Activated CD8-positive, alpha-beta T cell treated with anti-CD3 and anti-CD28 coated beads, Interleukin-2, amount 10 ng/mL, durations not matched to agents 7 days and 5 days (primary cell): ENCODE results near the gene NCAPH2. TPM values are rescaled to one million over a fixed set of nuclear protein-coding genes. Genes with fewer than 3 reads are reported as not detected.

Experiments
- ATAC-seq: fragments of 150-1000 bp; cut with Tn5 transposase; one replicate; pipeline ENCODE4 v1.10.0; 2021; ENCODE audit warnings: moderate library complexity
- CTCF ChIA-PET: fragments of 350-600 bp; sonication (Branson Sonifier 250); formaldehyde crosslinking; loops from one replicate; lab custom pipeline; 2021; ENCODE audit warnings: antibody characterized with exemption; lab: Charles Lee
- POLR2A ChIA-PET: fragments of 350-600 bp; sonication (Branson Sonifier 250); formaldehyde crosslinking; loops from one replicate; lab custom pipeline; 2021; ENCODE audit warnings: antibody characterized with exemption; lab: Charles Lee
- DNase-seq: peaks from one replicate; pipeline ENCODE4 v3.0.0-alpha.2; 2020
- H3K27ac Mint-ChIP-seq: one replicate; pipeline ENCODE4 v1.8.0; 2021; ENCODE audit warnings: mild to moderate bottlenecking, mixed read lengths
- H3K27me3 Mint-ChIP-seq: one replicate; pipeline ENCODE4 v1.8.0; 2021; ENCODE audit warnings: low read depth, mixed read lengths
- H3K36me3 Mint-ChIP-seq: one replicate; pipeline ENCODE4 v1.8.0; 2021; ENCODE audit warnings: low read depth, mixed read lengths
- H3K4me1 Mint-ChIP-seq: one replicate; pipeline ENCODE4 v1.8.0; 2021; ENCODE audit warnings: low read depth, mixed read lengths
- H3K4me3 Mint-ChIP-seq: one replicate; pipeline ENCODE4 v1.8.0; 2021; ENCODE audit warnings: mild to moderate bottlenecking, mixed read lengths
- H3K9me3 Mint-ChIP-seq: one replicate; pipeline ENCODE4 v1.8.0; 2022; ENCODE audit warnings: mixed read lengths; ENCODE audit not compliant: insufficient read depth
- total RNA-seq, 2 experiments: library from RNA; stranded (reverse); gene quantifications; one replicate each; pipeline ENCODE4 v1.2.3, GENCODE V29; 2021

The NCAPH2 gene
- total RNA-seq, 2 experiments from 2014 or later, result 146 to 150 TPM

- Mint-ChIP-seq H3K9me3 (no peaks in the 10 kb centered on the region), H3K27ac (peak overlapping the region; percentile 67), H3K4me1 (peaks cover 53% of the 10 kb centered on the region), H3K27me3 (peaks cover 19% of the 10 kb centered on the region), H3K4me3 (peak overlapping the region; percentile 60), H3K36me3 (peaks cover 25% of the 10 kb centered on the region)
- CTCF ChIA-PET, result interaction anchor here (1.0 to 5.6 kb wide), 2 partner anchors 50 to 224 kb away, joined by 3 to 23 read pairs; partner anchors contain the start of genes HDAC10 and SCO2
- POLR2A ChIA-PET, result interaction anchor here (0.9 to 1.0 kb wide), 2 partner anchors 34 to 50 kb away, joined by 4 read pairs; partner anchors contain the start of gene SCO2
- DNase-seq, result no peak
- ATAC-seq, result no peak
Measured at GRCh38 chr22:50475652-50476002, 32.4 kb upstream of the NCAPH2 start.

GRCh38 chr22:50476868-50477267 is 31.2 kb upstream of the NCAPH2 start:
- Mint-ChIP-seq H3K27ac (no peak overlapping the region), H3K27me3 (peaks cover 21% of the 10 kb centered on the region), H3K4me1 (peaks cover 43% of the 10 kb centered on the region), H3K4me3 (no peak overlapping the region), H3K36me3 (peaks cover 18% of the 10 kb centered on the region), H3K9me3 (no peaks in the 10 kb centered on the region)
- DNase-seq (no peak), ATAC-seq (no peak)
- ChIA-PET POLR2A (interaction anchor here (0.6 kb wide), 1 partner anchor 162 kb away, joined by 3 read pairs; no protein-coding TSS in a partner anchor), CTCF (interaction anchor here (1.2 to 5.6 kb wide), 2 partner anchors 21 to 49 kb away, joined by 4 to 23 read pairs; partner anchors contain the start of gene SCO2)

GRCh38 chr22:50477923-50478322 is 30.1 kb upstream of the NCAPH2 start:
- ChIA-PET POLR2A (no interaction called here), CTCF (no interaction called here)
- no peak for ATAC-seq
- Mint-ChIP-seq H3K4me3 (no peak overlapping the region), H3K36me3 (peaks cover 10% of the 10 kb centered on the region), H3K4me1 (peaks cover 32% of the 10 kb centered on the region), H3K9me3 (no peaks in the 10 kb centered on the region), H3K27ac (no peak overlapping the region), H3K27me3 (peaks cover 21% of the 10 kb centered on the region)
- DNase-seq, result no peak

- Mint-ChIP-seq H3K27me3 (peaks cover 21% of the 10 kb centered on the region), H3K9me3 (no peaks in the 10 kb centered on the region), H3K4me1 (peaks cover 21% of the 10 kb centered on the region), H3K4me3 (peak overlapping the region; percentile 62), H3K36me3 (no peaks in the 10 kb centered on the region), H3K27ac (no peak overlapping the region)
- CTCF ChIA-PET, result interaction anchor here (2.5 kb wide), 1 partner anchor 17 kb away, joined by 16 read pairs; no protein-coding TSS in a partner anchor
- POLR2A ChIA-PET, result interaction anchor here (1.0 to 1.2 kb wide), 3 partner anchors 10 to 50 kb away, joined by 3 to 4 read pairs (median 4); partner anchors contain the start of genes SCO2 and TYMP
- no peak for ATAC-seq
- no peak for DNase-seq
Measured at GRCh38 chr22:50479721-50480120, 28.3 kb upstream of the NCAPH2 start.

GRCh38 chr22:50481045-50481439 is 27.0 kb upstream of the NCAPH2 start:
- Mint-ChIP-seq H3K9me3 (no peaks in the 10 kb centered on the region), H3K4me3 (peak overlapping the region; percentile 53), H3K27ac (no peak overlapping the region), H3K36me3 (no peaks in the 10 kb centered on the region), H3K27me3 (peaks cover 21% of the 10 kb centered on the region), H3K4me1 (peaks cover 12% of the 10 kb centered on the region)
- DNase-seq (no peak), ATAC-seq (no peak)
- POLR2A ChIA-PET, result no interaction called here
- CTCF ChIA-PET, result interaction anchor here (2.2 to 2.5 kb wide), 2 partner anchors 7 to 16 kb away, joined by 9 to 16 read pairs; no protein-coding TSS in a partner anchor

- ATAC-seq (peak; percentile 83), DNase-seq (peak; percentile 71)
- H3K36me3 Mint-ChIP-seq, result no peaks in the 10 kb centered on the region
- H3K4me1 Mint-ChIP-seq, result peaks cover 12% of the 10 kb centered on the region
- POLR2A ChIA-PET, result no interaction called here
- H3K9me3 Mint-ChIP-seq, result no peaks in the 10 kb centered on the region
- H3K4me3 Mint-ChIP-seq, result peak within 1 kb of the TSS; percentile 73
- H3K27ac Mint-ChIP-seq, result peak within 1 kb of the TSS; percentile 63
- CTCF ChIA-PET, result interaction anchor here (2.2 to 2.5 kb wide), 2 partner anchors 8 to 16 kb away, joined by 9 to 16 read pairs; no protein-coding TSS in a partner anchor
- peaks cover 21% of the 10 kb centered on the region for H3K27me3 Mint-ChIP-seq
Measured at GRCh38 chr22:50481440-50482106, 26.5 kb upstream of the NCAPH2 start, which contains the start of gene ADM2. Gene ADM2, plus strand, starts transcription at chr22:50481543. Its CDS starts 305 bp downstream, at chr22:50481848.

- no peaks in the 10 kb centered on the region for H3K9me3 Mint-ChIP-seq
- peak overlapping the region; percentile 73 for H3K4me3 Mint-ChIP-seq
- ATAC-seq (no peak), DNase-seq (no peak)
- peaks cover 5% of the 10 kb centered on the region for H3K4me1 Mint-ChIP-seq
- H3K27ac Mint-ChIP-seq, result peak overlapping the region; percentile 63
- CTCF ChIA-PET, result interaction anchor here (2.2 kb wide), 1 partner anchor 9 kb away, joined by 9 read pairs; no protein-coding TSS in a partner anchor
- H3K36me3 Mint-ChIP-seq, result no peaks in the 10 kb centered on the region
- H3K27me3 Mint-ChIP-seq, result peaks cover 21% of the 10 kb centered on the region
- POLR2A ChIA-PET, result interaction anchor here (1.3 kb wide), 1 partner anchor 12 kb away, joined by 4 read pairs; no protein-coding TSS in a partner anchor
Measured at GRCh38 chr22:50482107-50483074, 25.6 kb upstream of the NCAPH2 start.

GRCh38 chr22:50483106-50483505 is 24.9 kb upstream of the NCAPH2 start:
- ATAC-seq (no peak), DNase-seq (no peak)
- Mint-ChIP-seq H3K9me3 (no peaks in the 10 kb centered on the region), H3K27me3 (peaks cover 21% of the 10 kb centered on the region), H3K27ac (no peak overlapping the region), H3K4me3 (no peak overlapping the region), H3K36me3 (no peaks in the 10 kb centered on the region), H3K4me1 (peaks cover 5% of the 10 kb centered on the region)
- ChIA-PET CTCF (interaction anchor here (2.2 kb wide), 1 partner anchor 9 kb away, joined by 9 read pairs; no protein-coding TSS in a partner anchor), POLR2A (interaction anchor here (1.3 kb wide), 1 partner anchor 13 kb away, joined by 4 read pairs; no protein-coding TSS in a partner anchor)

- POLR2A ChIA-PET, result interaction anchor here (1.3 kb wide), 1 partner anchor 13 kb away, joined by 4 read pairs; no protein-coding TSS in a partner anchor
- no peak for DNase-seq
- CTCF ChIA-PET, result interaction anchor here (2.2 kb wide), 1 partner anchor 10 kb away, joined by 9 read pairs; no protein-coding TSS in a partner anchor
- no peak for ATAC-seq
- Mint-ChIP-seq H3K4me3 (no peak overlapping the region), H3K27ac (no peak overlapping the region), H3K4me1 (peaks cover 5% of the 10 kb centered on the region), H3K27me3 (peaks cover 19% of the 10 kb centered on the region), H3K36me3 (no peaks in the 10 kb centered on the region), H3K9me3 (no peaks in the 10 kb centered on the region)
Measured at GRCh38 chr22:50483556-50483955, 24.5 kb upstream of the NCAPH2 start.

GRCh38 chr22:50483977-50484853 is 23.8 kb upstream of the NCAPH2 start:
- Mint-ChIP-seq H3K36me3 (no peaks in the 10 kb centered on the region), H3K4me3 (no peak overlapping the region), H3K27me3 (peaks cover 14% of the 10 kb centered on the region), H3K27ac (no peak overlapping the region), H3K9me3 (no peaks in the 10 kb centered on the region), H3K4me1 (peaks cover 5% of the 10 kb centered on the region)
- ChIA-PET CTCF (no interaction called here), POLR2A (interaction anchor here (1.5 kb wide), 1 partner anchor 23 kb away, joined by 4 read pairs; the partner anchor contains the start of genes LMF2 and NCAPH2)
- no peak for DNase-seq
- no peak for ATAC-seq
